GM19193 (cell line): ENCODE data around the gene MTHFD1L.

Experiments used
- POLR2A ChIP-seq: IDR thresholded peaks from 4 replicates; pipeline ENCODE4 v1.6.1; 2011; ENCODE audit not compliant: insufficient read depth, insufficient read length; ENCODE audit errors: extremely low read depth

The MTHFD1L gene

DNA sequence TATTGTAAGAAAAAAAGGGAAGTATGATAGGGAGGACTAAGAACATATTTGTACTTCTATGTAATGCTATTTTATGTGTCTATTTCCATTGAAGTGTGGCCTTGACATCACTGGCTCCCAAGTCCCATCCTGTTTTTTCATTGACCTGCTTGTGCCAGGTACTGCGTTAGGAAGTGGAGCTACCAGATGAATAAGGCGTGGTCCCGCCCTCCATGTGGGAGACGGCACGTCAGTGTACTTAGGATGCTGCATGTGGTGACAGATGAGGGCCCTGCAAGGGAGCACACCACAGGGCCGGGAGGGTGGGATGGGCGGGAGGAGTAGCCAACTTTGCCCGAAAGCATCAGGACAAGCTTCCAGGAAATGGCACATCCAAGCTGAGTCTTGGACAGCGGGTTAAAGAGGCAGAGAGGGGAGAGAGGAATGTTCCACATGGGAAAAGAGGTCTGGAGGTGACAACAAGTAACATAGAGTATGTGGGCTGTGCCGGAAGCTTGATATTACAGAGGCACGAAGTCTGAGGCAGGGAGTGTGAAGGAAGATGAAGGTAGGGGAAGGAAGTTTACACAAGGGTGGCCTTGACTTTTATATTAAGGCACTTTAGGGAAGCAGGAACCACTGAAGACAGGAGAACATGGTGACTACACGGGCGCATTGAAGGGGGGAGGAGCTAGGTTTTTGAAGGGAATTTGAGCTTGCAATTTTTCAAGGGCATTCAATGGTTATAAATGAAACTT, 140.6 kb downstream of the MTHFD1L start:
- TF ChIP-seq POLR2A, result no peak

DNA sequence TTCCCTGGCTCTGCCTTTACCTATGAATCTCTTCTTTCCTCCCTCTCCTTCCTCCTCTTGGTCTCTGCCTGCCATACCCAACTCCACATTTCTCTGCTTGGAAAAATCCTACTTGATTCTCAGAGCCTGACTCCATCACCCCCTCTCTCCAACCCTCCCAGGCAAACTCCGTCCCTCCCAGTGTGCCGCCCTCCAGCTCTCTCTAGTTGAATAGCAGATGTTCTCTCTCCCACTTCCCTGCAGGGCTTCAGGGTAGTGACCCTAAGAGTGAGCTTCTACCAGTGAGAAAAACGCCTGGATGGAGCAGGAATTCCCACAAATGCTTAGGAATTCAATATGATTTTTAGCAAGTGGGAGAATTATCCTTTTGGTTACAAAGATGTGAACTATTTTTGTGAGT, 141.6 kb downstream of the MTHFD1L start:
- TF ChIP-seq POLR2A, result no peak

DNA sequence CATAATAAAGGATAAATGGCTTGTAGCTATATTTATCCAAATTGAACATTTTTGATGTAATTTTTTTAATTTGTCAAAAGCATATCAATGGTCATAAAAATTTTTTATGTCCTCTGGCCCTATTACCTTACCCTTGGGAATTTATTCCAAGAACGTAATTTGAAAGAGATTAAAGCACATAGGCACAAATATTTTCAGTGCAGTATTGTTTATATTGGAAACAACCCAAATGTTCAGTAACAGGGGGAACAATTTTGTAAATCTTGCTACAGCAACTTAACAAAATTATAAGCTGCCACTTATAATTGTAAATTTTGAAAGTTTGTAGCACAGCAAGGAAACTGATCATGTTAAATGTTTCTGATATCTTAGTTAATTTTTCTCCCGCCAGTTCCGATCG, 142.4 kb downstream of the MTHFD1L start:
- no peak for TF ChIP-seq POLR2A

DNA sequence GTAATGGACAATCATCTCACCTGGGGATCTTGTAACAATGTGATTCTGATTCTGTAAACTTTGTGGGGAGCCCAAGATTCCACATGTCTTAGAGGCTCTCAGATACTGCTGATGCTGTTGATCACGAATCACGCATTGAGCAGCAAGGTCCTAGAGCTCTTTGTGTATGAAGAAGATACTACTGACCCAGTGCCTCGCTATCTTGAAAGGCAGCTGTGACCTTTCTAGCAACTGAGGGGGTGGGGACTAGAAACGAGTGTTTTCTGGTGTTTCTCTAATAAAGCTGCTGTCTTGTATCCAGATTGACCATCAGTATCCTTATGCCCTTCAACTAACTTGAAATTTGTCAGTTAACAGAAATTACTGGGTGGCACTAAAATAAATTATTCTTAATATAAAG, 142.9 kb downstream of the MTHFD1L start:
- no peak for TF ChIP-seq POLR2A

DNA sequence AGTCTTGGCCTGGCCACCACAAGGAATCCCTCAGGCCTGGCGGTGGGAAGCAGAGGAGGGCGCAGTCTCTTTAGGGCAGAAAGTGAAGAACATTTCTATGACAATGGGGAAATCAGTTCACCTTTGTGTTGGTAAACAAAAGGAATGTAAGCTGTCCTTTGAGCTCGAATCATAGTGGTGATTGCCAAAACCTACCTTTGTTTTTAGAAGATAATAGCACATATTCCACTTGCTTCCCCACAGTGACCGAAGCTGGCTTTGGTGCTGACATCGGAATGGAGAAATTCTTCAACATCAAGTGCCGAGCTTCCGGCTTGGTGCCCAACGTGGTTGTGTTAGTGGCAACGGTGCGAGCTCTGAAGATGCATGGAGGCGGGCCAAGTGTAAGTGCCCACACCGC, 144.1 kb downstream of the MTHFD1L start:
- no peak for TF ChIP-seq POLR2A

DNA sequence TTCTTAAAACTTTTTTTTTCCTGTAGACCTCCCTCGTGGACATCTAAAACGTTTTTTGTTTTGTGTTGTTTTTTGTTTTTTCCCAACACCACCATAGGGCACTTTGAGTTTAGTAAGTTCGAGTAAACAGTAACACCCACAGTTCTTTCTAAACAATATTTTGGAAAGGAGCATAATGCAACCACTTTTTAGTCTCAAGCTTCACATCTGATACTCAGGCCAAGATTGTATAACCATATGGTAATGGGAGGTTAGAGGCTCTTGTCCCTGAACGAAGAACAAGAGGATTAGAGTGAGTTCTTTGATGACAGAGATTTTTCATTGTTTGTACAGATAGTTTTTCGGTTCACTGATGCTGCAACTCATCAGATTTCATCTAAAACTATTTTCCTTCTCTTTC, 144.6 kb downstream of the MTHFD1L start:
- TF ChIP-seq POLR2A, result no peak

DNA sequence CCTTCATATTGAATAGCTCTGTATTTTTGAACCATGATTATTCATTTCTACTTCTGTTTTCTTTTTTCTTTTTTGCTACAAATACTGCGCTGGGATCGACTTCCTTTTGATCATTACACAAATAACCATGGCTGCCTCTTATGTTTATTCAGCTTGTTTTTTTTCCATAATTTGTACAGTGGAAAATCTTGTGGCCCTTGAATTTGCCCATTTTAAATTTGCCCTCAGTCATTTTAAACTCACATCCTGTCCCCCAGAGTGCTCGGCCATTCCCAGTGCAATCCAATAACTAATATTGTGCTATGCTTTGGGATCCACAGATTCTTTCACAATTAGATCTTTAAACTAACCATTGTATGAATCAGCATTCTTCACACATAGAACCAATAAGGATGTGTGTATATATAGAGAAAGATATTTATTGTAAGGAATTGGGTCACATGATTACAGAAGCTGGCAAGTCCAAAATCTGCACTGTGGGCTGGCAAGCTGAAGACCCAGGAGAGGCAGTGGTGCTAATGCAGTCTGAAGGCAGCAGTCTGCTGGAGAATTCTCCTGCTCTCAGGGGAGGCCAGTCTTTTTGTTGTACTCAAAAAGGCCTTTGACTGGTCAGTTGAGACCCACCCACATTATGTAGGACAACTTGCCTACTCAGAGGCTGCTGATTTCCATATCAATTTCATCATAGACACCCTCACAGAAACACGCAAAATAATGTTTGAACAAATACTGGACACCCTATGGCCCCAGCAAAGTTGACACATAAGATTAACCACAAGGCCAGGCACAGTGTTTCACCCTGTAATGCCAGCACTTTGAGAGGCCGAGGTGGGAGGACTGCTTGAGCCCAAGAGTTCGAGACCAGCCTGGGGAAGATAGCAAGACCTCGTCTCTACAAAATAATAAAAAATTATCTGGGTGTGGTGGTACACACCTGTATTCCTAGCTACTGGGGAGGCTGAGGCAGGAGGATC, 147.1 kb downstream of the MTHFD1L start:
- TF ChIP-seq POLR2A, result no peak

DNA sequence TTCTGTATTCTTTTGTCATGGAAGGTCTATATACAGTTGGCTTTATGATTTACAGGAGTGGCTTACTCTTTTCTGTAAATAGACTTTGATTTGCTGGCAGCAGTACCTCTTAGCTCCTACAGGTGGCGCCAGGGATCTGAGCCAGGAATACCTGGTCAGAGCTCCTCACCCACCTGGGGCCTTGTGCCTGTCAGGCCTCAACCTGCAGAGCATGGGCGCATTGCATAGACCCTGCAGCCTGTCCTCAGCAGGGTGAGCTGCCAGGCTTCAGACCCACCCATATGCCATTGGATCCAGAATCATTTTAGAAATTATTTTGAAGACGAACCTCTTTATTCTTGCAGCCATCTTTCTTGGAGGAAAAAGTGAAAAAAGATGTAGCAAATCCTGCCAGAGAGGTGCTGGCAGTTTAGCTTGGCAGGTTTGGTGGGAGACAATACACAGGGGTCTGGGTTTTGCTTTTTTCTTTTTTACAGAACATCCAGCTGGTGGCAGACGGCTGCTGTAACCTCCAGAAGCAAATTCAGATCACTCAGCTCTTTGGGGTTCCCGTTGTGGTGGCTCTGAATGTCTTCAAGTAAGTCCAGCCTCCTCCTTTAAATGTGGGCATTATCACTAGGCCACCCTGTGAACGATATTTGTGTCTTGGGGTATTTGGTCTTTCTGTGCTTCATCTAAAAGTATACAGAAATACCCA, 149.1 kb downstream of the MTHFD1L start:
- no peak for TF ChIP-seq POLR2A

DNA sequence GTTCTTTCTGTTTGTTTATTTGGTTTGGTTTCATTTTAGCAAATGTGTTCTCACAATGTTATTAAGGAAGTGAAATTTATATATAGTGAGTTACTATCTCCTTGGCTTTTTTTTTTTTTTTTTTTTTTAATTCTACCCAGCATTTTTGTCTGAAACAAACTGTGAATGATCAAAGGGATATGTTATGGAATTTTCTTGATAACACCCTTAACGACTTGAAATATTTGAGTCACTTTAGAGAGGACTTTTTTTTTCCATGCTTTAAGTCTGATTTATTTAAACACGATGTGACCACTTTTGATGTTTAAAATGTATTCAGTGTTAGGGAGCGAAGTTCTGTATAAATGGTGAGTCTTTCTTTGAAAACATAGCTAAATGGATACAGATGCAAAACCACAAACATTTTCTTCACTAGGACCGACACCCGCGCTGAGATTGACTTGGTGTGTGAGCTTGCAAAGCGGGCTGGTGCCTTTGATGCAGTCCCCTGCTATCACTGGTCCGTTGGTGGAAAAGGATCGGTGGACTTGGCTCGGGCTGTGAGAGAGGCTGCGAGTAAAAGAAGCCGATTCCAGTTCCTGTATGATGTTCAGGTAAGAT, 149.7 kb downstream of the MTHFD1L start:
- TF ChIP-seq POLR2A, result no peak

DNA sequence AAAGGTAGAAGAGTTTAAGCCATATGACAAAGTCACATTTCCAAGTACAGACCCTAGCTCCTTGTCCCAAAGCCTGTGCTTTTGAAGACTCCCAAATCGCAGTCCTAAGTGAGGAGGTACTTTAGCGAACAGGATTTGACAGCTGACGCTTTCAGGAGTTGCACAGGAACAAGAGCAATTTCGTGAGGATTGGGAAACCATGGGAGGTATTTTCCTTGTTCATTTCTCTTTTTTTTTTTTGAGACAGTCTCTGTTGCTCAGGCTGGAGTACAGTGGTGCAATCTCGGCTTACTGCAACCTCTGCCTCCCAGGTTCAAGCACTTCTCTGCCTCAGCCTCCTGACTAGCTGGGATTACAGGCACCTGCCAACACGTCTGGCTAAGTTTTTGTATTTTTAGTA, 150.6 kb downstream of the MTHFD1L start:
- TF ChIP-seq POLR2A, result no peak

DNA sequence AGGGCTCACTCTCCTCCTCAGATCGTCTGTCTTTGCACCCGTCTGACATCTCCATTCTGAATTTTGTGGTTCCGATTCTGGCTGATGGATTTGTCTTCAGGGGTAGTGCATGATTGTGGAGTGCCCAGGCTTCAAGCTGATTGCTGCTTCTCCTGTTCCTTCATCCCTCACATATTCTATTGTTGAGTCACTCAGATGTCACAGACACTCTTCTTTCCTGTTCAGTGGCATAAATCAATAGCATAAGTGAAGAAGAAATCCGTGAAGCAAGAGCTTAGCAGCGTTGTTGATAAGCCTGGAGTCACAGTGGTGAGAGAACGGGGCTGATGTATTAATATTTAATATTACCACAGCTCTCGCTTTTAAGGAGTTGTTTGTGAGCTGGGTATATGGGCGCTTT, 152.5 kb downstream of the MTHFD1L start:
- TF ChIP-seq POLR2A, result no peak

DNA sequence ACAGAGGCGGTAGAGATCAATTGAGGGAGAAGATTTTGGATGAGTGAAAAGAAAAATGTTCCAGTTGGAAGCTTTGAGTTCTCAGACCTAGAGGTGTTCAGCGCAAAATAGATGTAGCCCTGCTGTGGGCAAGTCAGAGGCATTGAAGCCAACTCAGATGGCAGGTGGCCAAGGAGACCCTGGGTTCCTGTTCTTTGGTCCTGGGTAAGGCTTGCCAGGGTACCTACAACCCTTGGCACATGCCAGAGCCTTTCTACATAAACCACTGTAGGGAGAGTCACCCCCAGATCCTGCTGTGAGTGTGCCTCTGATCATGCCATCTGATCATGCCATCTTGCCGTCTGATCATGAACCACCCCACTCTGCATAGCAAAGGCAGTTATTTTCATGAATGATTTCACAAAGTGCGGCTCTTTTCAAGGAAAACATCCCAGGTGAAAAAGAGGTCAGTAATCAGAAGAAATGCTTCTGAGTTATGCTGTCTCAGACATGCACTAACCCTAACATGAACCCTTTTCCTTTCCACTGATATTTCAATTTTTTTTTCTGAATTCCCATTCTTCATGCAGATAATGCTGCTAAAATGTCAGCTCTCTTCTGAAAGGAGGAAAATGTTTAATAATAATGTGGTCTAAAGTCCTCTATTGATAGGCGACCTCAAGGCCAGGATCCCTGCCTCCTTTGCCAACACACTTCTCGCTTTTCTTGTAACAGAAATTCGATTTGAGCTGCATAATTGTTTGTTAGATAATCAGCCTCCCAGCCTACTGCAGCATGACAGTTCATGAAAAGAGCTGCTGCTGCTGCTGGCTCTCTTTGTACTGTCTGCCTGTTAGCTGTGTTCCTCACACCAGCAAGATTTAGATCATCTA, 153.6 kb downstream of the MTHFD1L start:
- TF ChIP-seq POLR2A, result no peak

DNA sequence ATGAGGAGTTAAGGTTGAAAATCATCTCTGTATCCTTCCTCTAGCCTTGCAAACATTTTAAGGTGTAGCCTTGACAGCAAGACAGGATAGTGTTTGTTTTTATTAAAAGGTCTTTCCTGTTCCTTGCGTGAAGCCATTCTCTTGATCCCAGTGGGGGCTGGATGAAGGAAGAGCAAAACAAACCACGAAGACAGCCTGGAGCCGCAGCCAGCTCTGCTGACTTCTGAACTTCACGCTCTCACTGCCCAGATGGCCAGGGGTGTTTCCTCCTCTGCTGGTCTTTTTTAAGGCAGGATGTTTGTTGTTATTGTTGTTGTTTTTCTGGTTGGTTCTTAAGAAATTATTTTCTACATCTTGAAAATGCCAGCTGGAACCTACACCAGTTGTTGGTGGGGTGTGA, 156.4 kb downstream of the MTHFD1L start:
- TF ChIP-seq POLR2A, result no peak

DNA sequence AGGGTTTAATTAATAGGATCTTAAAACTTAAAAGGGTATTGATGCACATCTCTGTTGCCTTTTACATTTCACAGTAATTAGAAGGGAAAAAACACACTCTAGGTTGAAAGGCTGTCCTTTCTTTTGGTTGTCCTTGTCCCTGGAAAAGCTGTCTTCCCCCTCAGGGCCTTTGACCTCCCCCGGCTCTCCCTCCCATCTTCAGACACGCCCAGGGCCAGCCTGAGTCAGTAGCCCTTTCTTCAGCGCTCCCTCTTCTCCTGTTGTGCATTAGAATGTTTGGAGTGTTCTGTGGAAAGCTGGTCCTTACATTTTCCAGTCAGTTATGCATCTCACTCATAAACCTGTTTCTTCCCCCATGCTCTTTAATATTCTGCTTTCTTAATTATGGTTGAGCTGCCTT, 157.0 kb downstream of the MTHFD1L start:
- TF ChIP-seq POLR2A, result no peak
